ENCODE data around the gene AIFM1.
"Not testable (repeated sequence)": the region's sequence is repeated elsewhere in the genome, so short reads cannot be mapped to it uniquely, and the experiment has no call there.

DNA sequence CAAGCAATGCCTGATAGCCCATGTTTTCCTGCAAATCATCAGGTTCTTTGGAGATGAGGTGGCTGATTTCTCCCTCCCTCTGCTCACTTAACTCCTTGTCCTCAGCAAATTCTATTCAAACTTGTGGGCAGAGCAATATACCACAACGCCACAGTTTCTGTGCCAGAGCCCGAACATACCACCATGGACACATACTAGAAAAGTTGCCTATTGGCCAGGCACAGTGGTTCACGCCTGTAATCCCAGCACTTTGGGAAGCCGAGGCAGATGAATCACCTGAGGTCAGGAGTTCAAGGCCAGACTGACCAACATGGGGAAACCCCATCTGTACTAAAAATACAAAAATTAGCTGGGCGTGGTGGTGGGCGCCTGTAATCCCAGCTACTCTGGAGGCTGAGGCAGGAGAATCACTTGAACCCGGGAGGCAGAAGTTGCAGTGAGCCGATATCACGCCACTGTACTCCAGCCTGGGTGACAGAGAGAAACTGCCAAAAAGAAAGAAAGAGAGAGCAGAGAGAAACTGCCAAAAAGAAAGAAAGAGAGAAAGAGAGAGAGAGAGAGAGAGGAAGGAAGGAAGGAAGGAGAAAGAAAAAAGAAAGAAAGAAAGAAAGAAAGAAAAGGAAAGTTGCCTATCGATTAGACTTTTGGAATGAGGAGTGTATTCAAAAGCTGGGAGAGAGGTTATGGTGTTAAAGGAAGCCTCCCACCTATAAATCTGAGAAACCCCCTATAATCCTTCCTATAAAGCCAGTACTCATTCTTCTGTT is 50.3 kb downstream of the AIFM1 start:
- TF ChIP-seq, protein P1, sequence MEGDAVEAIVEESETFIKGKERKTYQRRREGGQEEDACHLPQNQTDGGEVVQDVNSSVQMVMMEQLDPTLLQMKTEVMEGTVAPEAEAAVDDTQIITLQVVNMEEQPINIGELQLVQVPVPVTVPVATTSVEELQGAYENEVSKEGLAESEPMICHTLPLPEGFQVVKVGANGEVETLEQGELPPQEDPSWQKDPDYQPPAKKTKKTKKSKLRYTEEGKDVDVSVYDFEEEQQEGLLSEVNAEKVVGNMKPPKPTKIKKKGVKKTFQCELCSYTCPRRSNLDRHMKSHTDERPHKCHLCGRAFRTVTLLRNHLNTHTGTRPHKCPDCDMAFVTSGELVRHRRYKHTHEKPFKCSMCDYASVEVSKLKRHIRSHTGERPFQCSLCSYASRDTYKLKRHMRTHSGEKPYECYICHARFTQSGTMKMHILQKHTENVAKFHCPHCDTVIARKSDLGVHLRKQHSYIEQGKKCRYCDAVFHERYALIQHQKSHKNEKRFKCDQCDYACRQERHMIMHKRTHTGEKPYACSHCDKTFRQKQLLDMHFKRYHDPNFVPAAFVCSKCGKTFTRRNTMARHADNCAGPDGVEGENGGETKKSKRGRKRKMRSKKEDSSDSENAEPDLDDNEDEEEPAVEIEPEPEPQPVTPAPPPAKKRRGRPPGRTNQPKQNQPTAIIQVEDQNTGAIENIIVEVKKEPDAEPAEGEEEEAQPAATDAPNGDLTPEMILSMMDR (IDR thresholded peaks at IDR 0.05): not testable (repeated sequence)
- TF ChIP-seq POLR2A (IDR thresholded peaks at IDR 0.05): not testable (repeated sequence)

Data from uterus (tissue), 2 donors.